HG02981 (cell line): ENCODE measurements around the gene MAP2K3.
"Not testable (repeated sequence)": the region's sequence is repeated elsewhere in the genome, so short reads cannot be mapped to it uniquely, and the experiment has no call there.

ENCODE experiments used
- ATAC-seq: cut with Tn5 transposase; IDR thresholded peaks from one replicate; pipeline ENCODE4 v1.9.1; 2021; ENCODE audit warnings: mild to moderate bottlenecking, moderate library complexity; ENCODE audit not compliant: unreplicated experiment

MAP2K3 gene

DNA sequence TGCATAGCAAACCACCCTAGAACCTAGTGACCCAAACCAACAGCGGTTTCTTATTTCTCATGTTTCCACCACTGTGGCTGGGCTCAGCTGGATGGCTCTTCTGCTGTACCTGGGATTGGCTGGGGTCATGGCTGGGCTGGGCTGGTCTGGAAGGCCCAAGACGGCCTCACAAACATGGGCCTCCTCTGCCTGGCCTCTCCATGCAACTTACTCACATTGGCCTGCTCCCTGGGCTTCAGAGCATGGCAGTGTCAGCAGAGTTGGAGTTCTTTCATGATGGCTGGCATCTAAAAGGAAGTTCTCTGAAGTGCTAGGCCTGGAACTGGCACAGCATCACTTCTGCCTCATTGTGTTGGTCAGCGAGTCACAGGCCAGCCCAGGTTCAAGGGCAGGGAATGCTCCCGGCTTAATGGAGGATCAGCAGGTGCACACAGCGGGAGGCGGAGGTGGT is 24.4 kb downstream of the MAP2K3 start:
- ATAC-seq = not testable (repeated sequence)

DNA sequence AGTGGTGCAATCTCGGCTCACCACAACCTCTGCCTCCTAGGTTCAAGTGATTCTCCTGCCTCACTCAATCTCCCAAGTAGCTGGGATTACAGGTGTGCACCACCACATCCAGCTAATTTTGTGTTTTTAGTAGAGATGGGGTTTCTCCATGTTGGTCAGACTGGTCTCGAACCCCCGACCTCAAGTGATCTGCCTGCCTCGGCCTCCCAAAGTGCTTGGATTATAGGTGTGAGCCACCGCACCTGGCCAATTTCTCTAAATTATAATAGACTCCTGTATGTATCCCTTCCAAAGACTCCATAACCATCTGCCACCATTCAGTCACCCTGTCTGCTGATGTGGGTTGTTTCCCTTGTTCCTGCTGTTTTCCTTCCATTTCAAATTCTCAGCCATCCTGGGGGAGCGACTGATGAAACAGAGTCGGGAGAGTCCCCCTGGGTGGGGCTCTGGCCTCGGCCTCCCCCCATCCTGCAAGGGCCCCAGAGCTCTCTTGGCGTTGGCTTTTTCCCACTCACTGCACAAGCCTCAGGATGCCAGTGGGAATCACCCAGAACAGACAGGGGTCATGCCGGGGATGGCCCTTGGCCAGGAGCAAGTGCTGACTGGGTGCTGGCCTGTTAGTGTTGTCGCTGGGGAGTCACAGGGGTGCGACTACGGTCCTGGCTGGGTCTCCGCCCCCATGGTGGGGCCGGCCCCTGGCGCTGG is 25.7 kb downstream of the MAP2K3 start:
- ATAC-seq = not testable (repeated sequence)

DNA sequence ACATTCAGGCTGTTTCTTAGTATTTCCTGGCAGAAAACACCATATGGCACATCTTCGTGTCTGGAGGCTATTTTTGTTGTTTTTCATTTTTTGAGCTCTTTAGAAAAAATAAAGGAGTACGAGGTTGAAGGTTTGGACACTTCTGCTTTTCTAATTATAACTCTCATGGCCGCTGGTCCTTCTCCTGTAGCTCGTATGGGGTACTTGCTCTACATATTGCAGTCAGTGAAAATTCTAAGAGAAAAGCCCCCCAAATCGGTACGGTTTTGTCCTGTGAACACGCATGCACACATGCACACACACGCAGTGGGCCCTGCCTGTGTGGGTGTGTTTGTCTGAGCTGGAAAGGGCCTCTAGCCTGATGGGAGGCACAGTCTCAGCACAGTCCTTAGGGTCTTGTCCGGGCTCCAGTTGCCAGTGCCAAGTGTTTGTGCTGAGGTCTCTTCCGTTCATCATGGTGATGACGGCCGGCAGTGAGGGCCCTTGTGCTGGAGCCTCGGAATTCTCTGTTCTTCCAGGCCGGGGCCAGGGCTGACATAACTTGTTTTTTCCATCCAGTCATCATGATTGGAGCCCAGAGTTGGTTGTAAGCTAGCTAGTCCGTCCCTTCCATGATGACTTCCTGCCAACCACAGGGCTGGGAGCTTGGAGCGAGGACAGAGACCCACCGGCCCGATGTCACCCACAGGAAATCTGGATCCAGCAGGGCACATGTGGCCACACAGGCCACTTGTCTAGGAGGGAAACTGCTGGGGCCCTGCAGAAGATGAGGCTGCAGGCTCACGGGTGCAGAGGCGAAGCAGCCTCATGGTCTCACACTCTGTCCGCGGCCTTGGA is 26.5 kb downstream of the MAP2K3 start:
- not testable (repeated sequence) for ATAC-seq

DNA sequence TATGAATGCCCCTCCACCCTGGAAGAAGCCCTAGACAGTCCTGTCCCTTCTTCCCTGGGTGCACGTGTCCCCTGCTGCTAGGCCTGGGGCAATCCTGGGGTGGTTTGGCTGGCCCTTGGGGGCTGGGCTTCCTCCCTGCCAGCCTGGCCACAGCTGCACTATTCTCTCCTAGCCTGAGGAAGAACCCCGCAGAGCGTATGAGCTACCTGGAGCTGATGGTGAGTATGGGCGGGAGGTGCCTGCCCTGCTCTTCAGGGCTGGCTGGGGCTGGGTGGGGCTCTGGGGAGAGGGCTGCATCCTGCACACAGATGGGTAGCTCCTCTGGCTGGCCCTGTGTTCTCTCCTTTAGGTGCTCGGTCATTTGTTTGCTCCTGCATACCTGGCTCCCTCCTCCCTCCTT is 28.8 kb downstream of the MAP2K3 start:
- no peak for ATAC-seq

DNA sequence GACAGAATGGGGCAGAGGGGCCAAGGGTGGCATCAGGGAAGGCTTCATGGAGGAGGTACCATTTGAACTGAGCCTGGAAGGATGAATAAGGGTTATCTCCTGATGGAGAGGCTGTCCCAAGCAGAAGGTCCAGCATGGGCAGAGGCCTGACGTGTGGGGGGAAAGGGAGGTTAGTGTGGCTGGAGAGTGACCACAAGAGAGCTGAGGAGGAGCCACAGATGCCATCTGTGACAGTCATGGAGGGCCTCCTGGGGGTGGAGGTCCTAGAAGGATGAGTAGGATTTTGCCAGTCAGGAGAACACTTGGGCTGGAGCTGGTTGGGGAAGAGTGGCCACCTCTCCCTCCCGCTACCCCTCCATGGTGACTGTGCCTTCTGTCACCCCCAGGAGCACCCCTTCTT is 29.2 kb downstream of the MAP2K3 start:
- not testable (repeated sequence) for ATAC-seq

DNA sequence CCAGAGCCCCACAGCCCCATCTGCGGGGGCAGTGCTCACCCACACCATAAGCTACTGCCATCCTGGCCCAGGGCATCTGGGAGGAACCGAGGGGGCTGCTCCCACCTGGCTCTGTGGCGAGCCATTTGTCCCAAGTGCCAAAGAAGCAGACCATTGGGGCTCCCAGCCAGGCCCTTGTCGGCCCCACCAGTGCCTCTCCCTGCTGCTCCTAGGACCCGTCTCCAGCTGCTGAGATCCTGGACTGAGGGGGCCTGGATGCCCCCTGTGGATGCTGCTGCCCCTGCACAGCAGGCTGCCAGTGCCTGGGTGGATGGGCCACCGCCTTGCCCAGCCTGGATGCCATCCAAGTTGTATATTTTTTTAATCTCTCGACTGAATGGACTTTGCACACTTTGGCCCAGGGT is 29.8 kb downstream of the MAP2K3 start:
- not testable (repeated sequence) for ATAC-seq

DNA sequence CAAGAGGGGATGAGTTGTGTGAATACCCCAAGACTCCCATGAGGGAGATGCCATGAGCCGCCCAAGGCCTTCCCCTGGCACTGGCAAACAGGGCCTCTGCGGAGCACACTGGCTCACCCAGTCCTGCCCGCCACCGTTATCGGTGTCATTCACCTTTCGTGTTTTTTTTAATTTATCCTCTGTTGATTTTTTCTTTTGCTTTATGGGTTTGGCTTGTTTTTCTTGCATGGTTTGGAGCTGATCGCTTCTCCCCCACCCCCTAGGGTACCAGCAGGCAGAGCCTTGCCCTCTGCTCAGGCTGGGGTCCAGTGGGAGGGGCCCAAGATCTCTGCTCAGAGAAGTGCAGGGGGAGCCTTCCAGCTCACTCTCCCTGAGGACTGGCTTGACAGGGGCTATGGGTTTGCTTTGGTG is 30.2 kb downstream of the MAP2K3 start:
- ATAC-seq = not testable (repeated sequence)

DNA sequence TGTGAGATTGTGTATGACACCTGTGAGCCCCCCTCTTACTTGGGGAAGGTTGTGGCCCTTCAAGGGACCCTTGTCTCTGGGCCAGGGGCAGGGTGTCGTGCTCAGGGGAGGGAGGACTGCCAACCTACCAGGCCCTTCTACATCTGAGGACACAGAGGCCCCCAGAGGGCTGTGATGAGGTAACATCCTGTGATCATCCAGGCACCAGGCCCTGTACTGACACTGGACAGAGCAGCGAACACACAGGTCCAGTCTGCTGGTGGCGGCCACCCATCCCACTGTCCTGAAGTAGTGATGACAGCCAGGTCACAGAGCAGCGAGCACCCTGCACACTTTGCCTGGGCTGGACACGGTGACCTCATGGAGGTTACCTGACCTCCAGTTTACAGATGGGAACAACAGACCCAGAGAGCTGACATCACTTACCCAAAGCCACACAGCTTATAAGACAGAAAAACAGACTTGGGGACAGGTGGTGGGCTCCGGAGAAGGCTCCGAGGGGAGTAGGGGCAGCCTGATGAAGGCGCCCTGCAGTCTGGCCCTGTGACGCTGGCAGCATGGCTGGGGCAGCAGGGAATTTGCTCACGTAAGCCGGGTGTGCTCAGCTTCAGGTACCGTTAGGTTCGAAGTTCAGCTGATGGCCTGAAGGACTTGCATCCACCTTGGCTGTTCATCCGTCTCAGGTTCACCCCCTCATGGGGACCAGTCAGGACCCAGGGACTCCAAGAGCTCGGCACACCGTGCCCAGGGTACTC is 30.9 kb downstream of the MAP2K3 start:
- ATAC-seq = not testable (repeated sequence)

DNA sequence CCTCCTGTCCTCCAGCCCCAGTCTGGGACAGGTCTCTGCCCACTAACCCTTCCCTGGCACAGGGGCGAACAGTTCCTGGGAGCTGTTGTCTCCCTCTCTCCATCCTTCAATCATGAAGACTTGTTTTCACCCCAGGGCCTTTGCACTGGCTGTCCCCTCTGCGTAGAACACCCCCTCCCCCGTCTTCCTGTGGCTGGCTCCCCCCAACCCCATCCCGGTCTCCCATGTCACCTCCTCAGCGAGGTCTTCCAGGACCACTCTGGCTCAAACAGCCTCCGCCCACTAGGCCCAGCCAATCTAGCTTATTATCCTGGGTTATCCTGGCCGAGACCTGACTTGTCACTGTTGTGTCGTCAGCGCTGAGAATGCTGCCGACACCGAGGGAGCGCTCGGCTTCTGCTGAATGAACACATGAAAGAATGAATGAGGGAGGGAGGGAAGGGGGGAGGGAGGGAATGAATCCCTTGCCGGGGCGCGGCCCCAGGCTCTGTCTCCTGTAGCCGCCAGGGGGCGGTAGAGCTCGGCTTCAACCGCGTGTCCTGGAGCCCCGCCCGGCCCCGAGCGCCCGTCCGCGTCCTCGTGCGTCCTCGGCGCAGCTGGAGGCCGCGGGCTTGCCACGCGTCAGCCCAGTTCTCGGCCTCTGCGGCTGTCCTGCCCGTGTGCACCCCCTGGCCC is 31.8 kb downstream of the MAP2K3 start:
- peak; percentile 53 for ATAC-seq

DNA sequence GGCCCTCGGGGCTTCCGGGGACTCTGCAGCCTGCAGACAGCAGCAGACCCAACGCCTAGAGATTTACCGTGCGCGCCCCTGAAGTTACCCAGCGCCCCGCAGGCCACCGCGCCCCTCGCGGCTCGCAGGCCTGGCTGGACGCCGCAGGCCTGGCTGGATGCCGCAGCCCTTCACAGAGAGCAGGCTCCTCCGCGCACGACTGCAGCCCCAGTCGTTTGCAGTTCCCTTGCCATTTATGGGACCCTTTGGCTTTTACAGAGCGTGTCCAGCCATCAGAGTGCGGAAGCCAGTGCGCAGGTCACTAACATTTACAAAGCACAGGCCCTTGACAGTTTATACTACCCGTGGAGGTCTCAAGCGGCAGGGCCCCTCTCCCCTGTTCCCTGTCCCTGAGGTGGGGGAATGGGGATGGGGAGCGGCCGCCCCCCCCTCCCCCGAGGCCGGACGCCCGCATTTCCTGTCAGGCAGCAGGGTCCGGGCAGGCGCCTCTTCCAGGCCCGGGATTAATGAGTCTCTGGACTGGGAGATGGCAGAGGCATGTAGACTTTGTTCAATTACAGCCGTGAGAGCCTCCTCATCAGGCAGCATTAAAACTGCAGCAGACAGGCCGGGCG is 32.5 kb downstream of the MAP2K3 start:
- peak; percentile 12 for ATAC-seq

DNA sequence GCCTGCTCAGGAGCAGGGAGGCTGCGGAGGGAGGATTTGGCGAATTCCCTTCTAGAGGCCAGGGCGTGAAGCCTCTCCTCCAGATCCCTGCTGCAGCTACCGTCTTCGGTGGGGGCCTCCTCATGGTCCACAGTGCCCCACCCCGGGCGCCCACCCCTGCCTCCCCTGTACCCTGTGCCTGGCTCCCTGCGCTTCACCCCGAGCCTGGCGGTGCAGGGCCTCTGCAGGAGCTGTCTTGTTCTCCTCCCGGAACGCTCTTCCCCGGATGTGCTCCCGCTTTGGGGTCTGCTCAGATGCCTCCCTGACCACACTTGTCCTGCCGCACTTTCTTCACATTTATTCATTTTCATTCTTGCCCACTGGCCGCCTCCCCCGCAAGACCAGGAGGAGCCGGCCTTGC is 33.3 kb downstream of the MAP2K3 start:
- not testable (repeated sequence) for ATAC-seq

DNA sequence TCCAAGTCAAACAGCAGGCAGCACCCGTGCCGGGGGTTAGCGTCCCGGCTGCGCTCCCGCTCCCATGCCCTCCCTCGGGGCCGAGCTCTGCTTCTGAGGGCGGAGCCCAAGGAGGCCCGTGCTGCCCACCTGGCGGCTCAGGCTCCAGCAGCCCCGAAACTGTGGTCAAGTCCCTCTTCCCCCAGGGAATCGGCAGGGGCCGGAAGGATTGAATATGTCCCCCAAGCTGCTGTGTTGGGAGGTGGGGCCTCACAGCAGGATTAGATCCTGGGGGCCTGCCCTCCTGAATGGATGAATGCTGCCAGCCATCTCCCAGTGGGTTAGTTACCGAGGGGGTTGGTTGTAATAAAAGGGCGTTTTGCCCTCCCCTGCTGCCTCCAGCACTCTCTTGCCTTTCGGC is 33.9 kb downstream of the MAP2K3 start:
- no peak for ATAC-seq

DNA sequence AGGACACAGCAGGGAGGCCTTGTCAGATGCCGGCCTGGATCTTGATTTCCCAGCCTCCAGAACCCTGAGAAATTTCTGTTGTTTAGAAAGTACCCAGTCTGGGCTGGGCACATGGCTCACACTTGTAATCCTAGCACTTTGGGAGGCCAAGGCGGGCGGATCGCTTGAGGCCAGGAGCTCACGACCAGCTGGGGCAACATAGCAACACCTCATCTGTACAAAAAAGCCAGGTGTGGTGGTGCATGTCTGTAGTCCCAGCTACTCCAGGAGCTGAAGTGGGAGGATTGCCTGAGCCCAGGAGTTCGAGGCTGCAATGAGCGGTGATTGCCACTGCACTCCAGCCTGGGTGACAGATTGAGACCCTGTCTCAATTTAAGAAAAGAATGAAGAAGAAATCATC is 34.3 kb downstream of the MAP2K3 start:
- not testable (repeated sequence) for ATAC-seq

DNA sequence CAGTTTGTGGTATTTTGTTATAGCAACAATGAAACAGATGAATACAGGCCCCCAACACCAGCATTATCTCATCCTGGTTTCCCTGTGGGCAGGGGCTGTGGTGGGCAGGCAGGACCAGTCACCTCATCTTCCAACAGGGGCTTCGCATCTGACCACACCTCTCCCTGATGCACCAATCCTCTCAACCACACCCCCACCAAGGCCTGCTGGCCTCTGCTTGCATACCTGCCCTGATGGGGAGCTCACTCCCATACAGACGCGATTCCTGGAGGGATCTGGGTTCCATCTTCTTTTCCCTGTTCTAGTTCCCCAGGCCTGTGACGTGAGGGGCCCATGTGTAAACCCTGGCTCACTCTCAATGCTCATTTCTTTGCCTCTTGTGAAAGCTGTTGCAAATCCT is 34.7 kb downstream of the MAP2K3 start:
- ATAC-seq = not testable (repeated sequence)

DNA sequence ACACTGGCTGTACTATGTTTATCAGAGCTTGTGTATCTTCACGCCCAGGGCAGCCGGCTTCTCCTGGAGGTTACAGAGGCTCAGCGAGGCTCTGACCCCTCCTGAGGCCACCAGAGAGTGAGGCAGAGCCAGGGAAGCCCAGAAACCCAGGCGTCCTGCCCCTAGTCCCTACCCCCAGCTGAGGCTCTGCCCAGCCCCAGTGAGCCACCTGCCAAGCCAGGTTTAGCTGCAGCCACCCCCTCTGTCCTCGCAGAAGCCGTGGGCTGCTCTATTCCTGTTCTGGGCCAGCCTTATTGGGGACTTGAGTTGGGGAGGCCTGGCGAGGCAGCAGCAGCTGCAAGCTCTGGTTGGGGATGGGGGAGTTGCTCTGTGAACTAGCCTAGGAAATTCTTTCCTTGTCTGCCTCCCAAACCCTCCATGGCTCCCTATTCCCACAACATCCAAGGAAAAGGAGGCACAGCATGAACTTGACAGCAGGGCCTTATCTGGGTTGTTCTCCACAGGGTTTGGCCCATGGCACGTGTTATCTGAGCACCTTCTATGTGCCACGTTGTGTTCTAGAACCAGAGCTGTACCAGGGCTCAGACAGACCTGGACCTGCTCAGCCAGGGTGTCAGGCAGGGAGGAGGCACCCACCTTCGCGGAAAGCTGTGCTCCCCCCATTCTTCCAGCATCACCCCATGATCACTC is 35.3 kb downstream of the MAP2K3 start:
- ATAC-seq = not testable (repeated sequence)

DNA sequence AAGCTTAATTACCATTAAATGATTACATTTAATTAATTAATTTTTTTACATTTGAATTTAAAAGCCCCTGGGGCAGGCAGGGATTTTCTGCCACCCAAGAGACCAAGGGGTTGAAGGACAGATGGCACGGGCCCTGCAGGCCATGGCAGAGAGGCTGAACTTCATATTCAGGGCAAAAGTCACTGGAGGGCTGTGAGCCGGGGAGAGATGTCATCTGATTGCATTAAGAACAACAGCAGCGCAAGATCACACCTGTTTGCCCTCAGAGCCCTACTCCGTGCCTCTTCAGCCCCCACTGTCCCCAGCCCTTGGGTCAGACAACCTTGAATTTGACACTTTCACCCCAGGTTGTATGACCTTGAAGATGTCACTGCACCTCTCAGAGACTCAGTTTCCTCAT is 35.9 kb downstream of the MAP2K3 start:
- ATAC-seq = not testable (repeated sequence)

DNA sequence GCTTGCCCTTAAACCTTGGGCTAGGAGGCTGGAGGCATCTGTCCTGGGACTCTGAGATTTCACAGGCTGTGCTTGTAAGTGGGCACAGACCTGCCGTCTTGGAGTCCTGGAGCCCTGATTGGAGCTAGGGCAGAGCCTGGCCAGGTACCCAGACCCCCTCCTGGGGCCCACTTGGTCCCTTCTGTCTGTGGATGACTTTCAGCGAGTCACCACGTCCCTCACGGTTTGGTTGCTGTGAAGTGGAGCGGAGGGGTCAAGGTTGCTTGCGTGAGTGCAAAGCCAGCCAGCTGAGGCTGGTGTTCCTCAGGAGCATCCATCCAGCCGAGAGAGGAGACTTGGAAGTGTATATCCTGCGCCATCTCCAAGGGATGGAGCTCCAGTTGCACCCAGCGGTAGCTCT is 36.5 kb downstream of the MAP2K3 start:
- ATAC-seq = not testable (repeated sequence)

DNA sequence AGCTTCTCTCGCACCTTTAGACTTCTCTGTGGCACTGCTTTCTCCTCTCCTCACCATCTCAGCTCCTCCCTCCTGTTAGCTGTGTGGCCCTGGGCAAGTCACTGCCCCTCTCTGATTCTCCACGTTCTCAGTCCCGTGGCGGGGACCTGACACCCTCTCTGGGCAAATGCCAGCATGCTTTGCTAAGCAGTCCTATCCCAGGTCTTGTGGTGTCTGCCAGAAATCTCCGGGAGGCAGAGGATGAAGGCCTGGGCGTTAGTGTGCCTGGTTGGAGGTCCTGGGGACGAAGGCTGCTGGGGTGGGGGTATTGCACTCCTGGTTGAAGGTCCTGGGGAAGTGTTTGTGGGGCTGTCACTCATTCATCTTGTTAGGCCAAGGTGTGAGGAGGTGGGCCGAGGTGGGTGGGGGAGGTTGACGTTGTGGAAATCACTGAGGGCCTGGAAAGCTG is 37.3 kb downstream of the MAP2K3 start:
- not testable (repeated sequence) for ATAC-seq

DNA sequence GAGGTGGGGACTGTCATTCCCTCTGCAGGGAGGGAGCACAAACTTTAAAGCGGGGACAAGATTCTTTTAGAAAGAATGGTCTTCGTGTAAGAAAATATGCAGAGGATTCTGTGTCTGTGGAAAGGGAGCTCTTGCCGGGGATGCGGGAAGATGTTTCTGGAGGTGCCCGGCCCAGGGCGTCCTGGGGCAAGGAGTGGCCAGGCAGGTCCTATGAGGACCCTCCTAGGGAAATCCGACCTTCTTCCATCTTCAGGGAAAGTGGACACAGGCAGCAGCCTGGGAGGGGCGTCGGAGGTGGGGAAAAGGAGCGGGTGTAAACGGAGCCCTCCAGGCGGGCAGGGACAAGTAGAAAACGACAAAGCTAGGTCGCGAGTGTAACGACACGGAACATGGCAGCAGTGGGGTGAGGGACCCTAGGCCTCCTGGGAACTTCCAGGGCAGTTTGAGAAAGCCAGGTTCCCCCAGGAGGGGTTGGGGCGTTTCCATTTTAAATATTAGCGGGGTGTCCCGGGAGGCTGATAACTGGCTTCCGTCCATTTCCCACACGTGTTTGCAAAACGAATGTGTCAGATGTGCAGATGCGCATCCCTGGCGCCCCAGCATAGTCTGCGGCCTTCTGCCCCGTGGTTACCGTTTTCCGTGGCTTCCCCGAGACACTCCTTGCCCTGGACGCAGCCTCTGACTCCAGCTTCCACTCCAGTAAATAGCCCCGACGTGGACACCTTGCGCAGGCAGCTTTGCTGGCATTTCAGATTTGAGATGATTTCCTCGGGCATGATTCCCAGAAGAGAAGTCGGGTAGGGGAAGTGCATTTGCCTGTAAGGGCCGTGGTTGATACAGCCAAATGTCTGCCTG is 39.0 kb downstream of the MAP2K3 start:
- not testable (repeated sequence) for ATAC-seq
